NCI-H2171 treated with DMSO at 0.1 percent for 48 hours (cell line): Measurements from ENCODE around the gene TENT4A.
A peak's percentile ranks its signal among the peaks of the same experiment; 100 is the strongest.
"Not testable (repeated sequence)": the region's sequence is repeated elsewhere in the genome, so short reads cannot be mapped to it uniquely, and the experiment has no call there.

ENCODE experiments used
- DNase-seq: peaks from one replicate; lab custom pipeline; 2025; lab: John Stamatoyannopoulos, UW

The TENT4A gene

GRCh38 chr5:6713274-6714225 is at the start of gene TENT4A:
Gene TENT4A (plus strand): TSS chr5:6713432. CDS start chr5:6713984, 552 bp downstream.
- DNase-seq: no peak

GRCh38 chr5:6666762-6667161 is 46.5 kb upstream of the TENT4A start:
- no peak for DNase-seq

- no peak for DNase-seq
Measured at GRCh38 chr5:6667648-6668047, 45.6 kb upstream of the TENT4A start.

- DNase-seq: not testable (repeated sequence)
Measured at GRCh38 chr5:6668717-6669116, 44.5 kb upstream of the TENT4A start.

- DNase-seq: no peak
Measured at GRCh38 chr5:6673031-6673430, 40.2 kb upstream of the TENT4A start.

GRCh38 chr5:6673963-6674362 is 39.3 kb upstream of the TENT4A start:
- DNase-seq: no peak

- DNase-seq: peak; percentile 79
Measured at GRCh38 chr5:6674421-6674820, 38.8 kb upstream of the TENT4A start.

GRCh38 chr5:6674886-6675285 is 38.3 kb upstream of the TENT4A start:
- no peak for DNase-seq

- DNase-seq: no peak
Measured at GRCh38 chr5:6675784-6676491, 37.3 kb upstream of the TENT4A start.

GRCh38 chr5:6676702-6677101 is 36.5 kb upstream of the TENT4A start:
- DNase-seq: no peak

GRCh38 chr5:6678385-6678784 is 34.8 kb upstream of the TENT4A start:
- no peak for DNase-seq

GRCh38 chr5:6680922-6681321 is 32.3 kb upstream of the TENT4A start:
- no peak for DNase-seq

- no peak for DNase-seq
Measured at GRCh38 chr5:6681682-6682081, 31.6 kb upstream of the TENT4A start.

- DNase-seq: no peak
Measured at GRCh38 chr5:6682239-6682638, 31.0 kb upstream of the TENT4A start.

- DNase-seq: no peak
Measured at GRCh38 chr5:6683241-6683640, 30.0 kb upstream of the TENT4A start.

- no peak for DNase-seq
Measured at GRCh38 chr5:6684075-6684474, 29.2 kb upstream of the TENT4A start.

GRCh38 chr5:6686501-6686900 is 26.7 kb upstream of the TENT4A start:
- DNase-seq: no peak

GRCh38 chr5:6686915-6687409 is 26.3 kb upstream of the TENT4A start:
- no peak for DNase-seq

- no peak for DNase-seq
Measured at GRCh38 chr5:6687505-6687904, 25.7 kb upstream of the TENT4A start.

- DNase-seq: no peak
Measured at GRCh38 chr5:6692906-6693305, 20.3 kb upstream of the TENT4A start.

- no peak for DNase-seq
Measured at GRCh38 chr5:6698696-6699095, 14.5 kb upstream of the TENT4A start.

- DNase-seq: no peak
Measured at GRCh38 chr5:6699357-6699756, 13.9 kb upstream of the TENT4A start.

GRCh38 chr5:6700074-6700684 is 13.1 kb upstream of the TENT4A start:
- DNase-seq: no peak
